ENCODE data around the gene ATXN1. TPM values are rescaled to one million over a fixed set of nuclear protein-coding genes. Genes with fewer than 3 reads are reported as not detected.

Gene ATXN1
- polyA plus RNA-seq, 3 donors from 2014 or later, result 6.9 to 14.7 (median 8.0) TPM

DNA sequence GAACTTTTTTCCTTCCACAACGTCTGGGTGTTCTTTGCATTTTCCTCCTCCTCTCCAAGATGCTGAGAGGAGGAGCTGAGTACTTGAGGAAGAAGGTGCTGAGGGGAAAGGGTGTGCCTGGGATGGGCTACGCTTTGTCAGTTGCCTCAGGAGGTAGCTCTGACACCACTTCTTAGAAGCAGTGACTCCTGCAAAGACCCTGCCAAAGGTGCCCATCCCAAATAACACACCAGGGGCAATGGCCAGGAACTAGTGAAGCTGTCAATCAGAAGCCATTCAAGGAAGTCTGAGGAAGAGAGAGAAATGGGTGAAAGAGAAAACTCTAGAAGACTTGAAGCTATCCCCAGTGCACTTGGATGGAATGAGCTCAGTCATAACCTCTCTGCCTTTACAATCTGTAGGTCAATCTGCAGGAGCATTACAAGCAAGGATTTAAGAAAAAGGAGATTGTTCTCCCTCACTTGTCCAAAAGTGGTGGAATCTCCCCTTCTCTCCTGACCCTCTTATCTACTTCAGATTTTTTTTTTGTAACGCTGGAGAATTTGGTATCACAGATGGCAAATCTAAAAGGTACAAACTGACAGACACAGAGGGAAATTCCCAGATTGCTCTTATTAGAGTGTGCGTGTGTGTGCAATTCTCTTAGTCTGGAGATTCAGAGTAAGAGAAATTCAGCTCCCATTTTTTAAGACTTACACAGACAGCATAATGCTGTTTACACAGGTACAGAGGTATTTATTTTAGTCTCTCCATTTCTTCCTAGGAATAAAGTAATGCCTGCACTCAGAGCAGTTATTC is 280.3 kb downstream of the ATXN1 start:
- peaks cover 39 to 51% of the 10 kb centered on the region in 2 donors for H3K4me1 Mint-ChIP-seq
- H3K27me3 Mint-ChIP-seq (ENCODE audit: low read depth in 3 of 3), result peaks cover 0 to 5% (median 4%) of the 10 kb centered on the region in 3 donors
- H3K9me3 Mint-ChIP-seq, result peaks cover 0 to 1% (median 0%) of the 10 kb centered on the region in 6 donors
- peak overlapping the region; percentile 7 to 60 (median 27) for H3K4me3 Mint-ChIP-seq
- peak overlapping the region; percentile 84 to 92 (median 88) for H3K27ac Mint-ChIP-seq
- DNase-seq, result no peak
- H3K36me3 Mint-ChIP-seq, result peaks cover 10 to 29% (median 10%) of the 10 kb centered on the region in 3 donors

DNA sequence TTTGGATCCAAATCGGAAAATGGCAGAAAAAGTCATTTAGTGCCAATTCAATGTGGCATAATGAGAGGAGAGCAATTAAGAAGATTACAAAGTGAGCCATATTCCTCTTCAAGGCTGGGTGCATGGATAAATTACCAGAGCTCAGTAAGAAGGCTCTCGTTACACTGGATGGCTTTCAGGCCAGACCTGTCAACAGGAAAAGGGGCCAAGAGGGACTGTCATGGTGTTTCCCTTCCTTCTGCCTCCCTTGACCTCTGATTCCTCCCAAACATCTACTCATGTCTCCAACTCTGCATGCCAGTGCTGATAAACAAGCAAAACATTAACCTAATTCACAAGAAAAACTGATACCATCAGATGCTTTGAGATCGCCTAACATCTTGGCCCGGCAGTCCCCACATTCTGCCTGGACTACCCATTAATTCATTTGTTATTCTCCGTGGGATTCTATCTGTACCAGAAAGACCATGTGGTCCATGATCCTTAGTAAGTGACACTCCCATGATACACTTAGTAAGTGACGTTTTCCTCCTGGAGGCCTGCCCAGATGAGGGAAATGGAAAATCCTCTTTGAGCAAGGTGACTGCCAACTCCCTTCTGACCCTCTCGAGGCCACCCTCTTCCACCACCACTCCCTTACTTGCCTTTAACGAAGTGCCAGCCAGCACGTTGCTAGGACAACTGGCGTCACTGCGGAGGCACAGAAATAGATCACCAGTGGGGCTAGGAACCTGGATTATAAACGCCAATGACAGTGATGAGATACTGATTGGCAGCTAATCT is 283.7 kb downstream of the ATXN1 start:
- peaks cover 2 to 5% (median 4%) of the 10 kb centered on the region in 3 donors for H3K27me3 Mint-ChIP-seq (ENCODE audit: low read depth in 3 of 3)
- H3K36me3 Mint-ChIP-seq, result peaks cover 4 to 17% (median 13%) of the 10 kb centered on the region in 3 donors
- H3K4me1 Mint-ChIP-seq, result peaks cover 32 to 37% of the 10 kb centered on the region in 2 donors
- DNase-seq, result no peak
- H3K27ac Mint-ChIP-seq, result peak overlapping the region in 2 of 6 donors; percentile 23 to 33
- peaks cover 0 to 1% (median 0%) of the 10 kb centered on the region in 6 donors for H3K9me3 Mint-ChIP-seq
- no peak overlapping the region for H3K4me3 Mint-ChIP-seq

DNA sequence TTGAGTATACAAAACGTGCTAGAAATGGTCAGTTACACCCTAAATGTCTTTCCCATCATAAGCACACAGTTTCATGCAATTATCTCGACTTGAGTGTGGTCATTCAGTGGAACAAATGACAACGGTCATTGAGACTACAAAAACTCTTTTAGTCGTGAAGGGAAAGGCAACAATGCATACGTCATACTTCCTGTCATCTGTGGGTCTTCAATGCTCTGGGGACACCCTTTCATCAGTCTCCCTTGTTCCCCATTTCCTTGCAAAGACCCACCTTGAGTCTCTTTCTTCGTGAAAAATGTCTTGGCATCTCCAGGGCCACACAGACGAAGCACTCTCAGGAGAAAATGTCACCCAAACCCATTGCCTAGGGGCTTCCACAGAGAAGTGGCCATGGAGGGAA is 284.4 kb downstream of the ATXN1 start:
- Mint-ChIP-seq H3K4me3 (no peak overlapping the region), H3K27me3 (ENCODE audit: low read depth in 3 of 3) (peaks cover 2 to 4% (median 3%) of the 10 kb centered on the region in 3 donors), H3K9me3 (peaks cover 0 to 1% (median 0%) of the 10 kb centered on the region in 6 donors)

DNA sequence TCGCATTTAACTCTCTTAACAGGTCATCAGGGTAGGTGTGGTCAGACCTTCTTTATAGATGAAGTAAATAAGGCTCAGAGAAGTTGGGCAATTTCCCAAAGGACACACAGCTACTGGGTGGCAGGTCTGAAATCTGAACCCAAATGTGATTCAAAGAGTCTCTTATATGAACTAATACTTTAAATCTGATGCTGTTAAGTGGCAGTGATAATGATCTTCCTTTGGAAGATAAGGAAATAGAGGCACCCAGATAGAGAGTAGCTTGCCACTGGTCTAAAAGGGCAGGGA is 285.8 kb downstream of the ATXN1 start:
- no peak for DNase-seq
- Mint-ChIP-seq H3K9me3 (peaks cover 0 to 1% (median 0%) of the 10 kb centered on the region in 6 donors), H3K4me1 (peaks cover 11 to 19% of the 10 kb centered on the region in 2 donors), H3K4me3 (no peak overlapping the region), H3K36me3 (peaks cover 3 to 17% (median 13%) of the 10 kb centered on the region in 3 donors), H3K27ac (no peak overlapping the region), H3K27me3 (ENCODE audit: low read depth in 3 of 3) (peaks cover 0 to 2% (median 2%) of the 10 kb centered on the region in 3 donors)

More for the DNA sequence above, 284.4 kb downstream of the ATXN1 start:
- no peak overlapping the region for H3K27ac Mint-ChIP-seq
- H3K36me3 Mint-ChIP-seq, result peaks cover 4 to 17% (median 13%) of the 10 kb centered on the region in 3 donors
- no peak for DNase-seq
- H3K4me1 Mint-ChIP-seq, result peaks cover 25 to 30% of the 10 kb centered on the region in 2 donors

DNA sequence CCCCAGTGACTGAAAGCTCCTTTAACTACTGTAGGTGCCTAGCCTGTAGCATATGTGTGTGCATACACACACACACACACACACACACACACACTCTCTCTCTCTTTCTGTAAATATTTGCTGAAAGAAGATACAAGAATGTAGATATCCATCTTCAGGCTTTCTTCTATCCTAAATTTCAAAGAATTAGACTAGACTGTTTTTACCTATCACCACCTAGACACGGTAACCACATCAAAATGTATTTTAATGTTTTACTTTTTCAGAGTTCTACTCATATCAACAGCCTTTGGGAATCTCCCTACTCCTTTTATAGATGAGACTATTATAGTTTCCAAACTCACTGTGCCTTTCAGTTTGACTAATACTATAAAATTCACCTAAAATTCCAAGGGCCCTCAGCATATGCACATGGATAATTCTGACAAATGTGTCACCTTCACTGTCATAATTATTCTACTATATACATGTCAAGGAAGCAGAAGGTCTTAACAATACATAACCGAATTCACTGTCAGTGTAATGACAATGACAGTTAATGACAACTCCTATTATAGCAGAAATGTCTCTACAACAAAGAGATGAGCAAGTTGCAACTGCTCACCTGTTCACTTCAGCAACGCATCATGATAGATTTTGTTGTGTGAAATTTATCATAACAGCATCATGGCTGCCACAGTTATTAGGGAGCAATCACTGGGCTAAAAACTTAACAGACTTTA is 286.3 kb downstream of the ATXN1 start:
- peaks cover 0 to 17% (median 9%) of the 10 kb centered on the region in 3 donors for H3K36me3 Mint-ChIP-seq
- H3K4me1 Mint-ChIP-seq, result peaks cover 10 to 18% of the 10 kb centered on the region in 2 donors
- DNase-seq, result no peak
- H3K4me3 Mint-ChIP-seq, result no peak overlapping the region
- H3K27ac Mint-ChIP-seq, result no peak overlapping the region
- H3K9me3 Mint-ChIP-seq, result peaks cover 0 to 1% (median 0%) of the 10 kb centered on the region in 6 donors
- H3K27me3 Mint-ChIP-seq (ENCODE audit: low read depth in 3 of 3), result peaks cover 0 to 2% (median 2%) of the 10 kb centered on the region in 3 donors

DNA sequence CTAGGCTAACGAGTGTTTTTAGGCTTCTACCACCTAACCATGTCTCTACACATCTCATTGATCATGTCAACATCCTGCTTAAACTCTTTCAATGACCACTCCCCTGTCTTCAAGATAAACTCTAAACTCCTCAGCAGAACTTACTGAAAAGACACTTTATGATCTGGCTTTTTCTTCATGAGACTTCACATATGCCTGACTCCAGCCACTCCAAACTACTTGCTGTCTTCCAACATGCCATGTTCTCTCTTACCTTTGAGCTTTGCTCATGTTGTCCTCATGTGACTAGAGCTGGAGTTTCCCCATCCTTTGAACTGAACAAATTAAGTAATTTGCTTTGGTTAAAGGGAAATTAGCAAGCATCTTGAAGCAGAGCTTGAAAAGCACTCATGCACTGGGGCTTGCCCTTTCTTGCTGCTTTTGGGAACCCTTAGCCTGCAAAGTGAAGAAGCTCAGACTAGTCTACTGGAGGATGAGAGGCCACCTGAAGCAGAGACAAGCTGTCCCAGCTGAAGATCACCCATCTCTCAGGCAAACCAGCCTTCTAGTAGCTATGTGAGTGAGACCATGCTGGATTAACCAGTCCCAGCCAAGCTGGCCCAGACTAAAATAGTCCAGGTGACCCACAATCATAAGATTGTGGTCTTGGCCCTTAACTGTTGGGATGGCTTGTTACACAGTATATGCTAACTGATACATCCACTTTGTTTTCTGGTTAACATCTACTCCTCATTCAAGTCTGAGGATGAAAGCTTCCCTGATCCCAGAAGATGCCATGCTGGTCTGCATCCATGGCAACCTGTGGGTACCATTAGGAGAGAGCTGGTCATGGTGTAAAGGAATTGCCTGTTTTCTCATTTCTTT is 287.1 kb downstream of the ATXN1 start:
- H3K27ac Mint-ChIP-seq, result peak overlapping the region in 3 of 6 donors; percentile 29 to 75 (median 49)
- H3K27me3 Mint-ChIP-seq (ENCODE audit: low read depth in 3 of 3), result peaks cover 0 to 2% (median 2%) of the 10 kb centered on the region in 3 donors
- H3K36me3 Mint-ChIP-seq, result peaks cover 0 to 17% (median 9%) of the 10 kb centered on the region in 3 donors
- DNase-seq, result no peak
- H3K9me3 Mint-ChIP-seq, result peaks cover 0 to 1% (median 0%) of the 10 kb centered on the region in 6 donors
- H3K4me3 Mint-ChIP-seq, result peak overlapping the region in 1 of 5 donors; percentile 42
- H3K4me1 Mint-ChIP-seq, result peaks cover 12 to 21% of the 10 kb centered on the region in 2 donors

DNA sequence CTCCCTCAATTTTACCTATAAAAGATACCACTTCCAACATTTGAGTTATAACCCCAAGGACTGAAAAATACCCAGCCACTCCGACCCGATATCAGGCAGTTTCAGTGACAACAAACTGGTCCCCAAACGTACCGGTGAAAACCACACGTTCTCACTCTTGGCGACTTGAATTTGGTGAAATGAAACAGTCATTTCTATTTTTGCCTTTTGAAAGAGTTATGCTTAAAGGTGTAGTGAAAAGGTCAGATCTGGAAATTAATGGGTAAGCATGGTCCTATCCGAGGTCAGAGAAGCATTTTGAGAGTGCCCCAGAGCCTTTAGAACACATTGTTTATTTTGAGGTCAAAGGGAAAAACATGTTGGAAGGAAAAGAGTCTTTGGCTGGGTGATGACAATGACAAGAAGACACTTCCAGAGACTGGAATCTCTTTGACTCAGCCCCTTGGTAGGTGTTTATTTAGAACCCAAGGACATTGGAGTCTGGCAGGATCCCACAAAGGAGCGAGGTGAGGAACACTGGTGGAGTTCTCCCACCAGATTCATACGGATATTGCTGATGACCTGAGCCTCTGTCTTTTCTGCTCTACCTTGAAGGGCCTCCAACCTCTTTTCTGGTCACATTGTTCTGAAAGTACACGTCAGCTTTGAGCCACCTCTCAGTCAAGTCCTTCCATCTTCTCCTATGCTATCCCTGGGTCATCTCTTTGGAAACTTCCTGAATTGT is 287.9 kb downstream of the ATXN1 start:
- peaks cover 12 to 26% of the 10 kb centered on the region in 2 donors for H3K4me1 Mint-ChIP-seq
- H3K4me3 Mint-ChIP-seq, result peak overlapping the region in 1 of 5 donors; percentile 42
- peak overlapping the region in 5 of 6 donors; percentile 16 to 75 (median 49) for H3K27ac Mint-ChIP-seq
- H3K9me3 Mint-ChIP-seq, result peaks cover 0 to 1% (median 0%) of the 10 kb centered on the region in 6 donors
- peaks cover 0 to 2% (median 2%) of the 10 kb centered on the region in 3 donors for H3K27me3 Mint-ChIP-seq (ENCODE audit: low read depth in 3 of 3)
- no peak for DNase-seq
- H3K36me3 Mint-ChIP-seq, result peaks cover 0 to 17% (median 4%) of the 10 kb centered on the region in 3 donors

DNA sequence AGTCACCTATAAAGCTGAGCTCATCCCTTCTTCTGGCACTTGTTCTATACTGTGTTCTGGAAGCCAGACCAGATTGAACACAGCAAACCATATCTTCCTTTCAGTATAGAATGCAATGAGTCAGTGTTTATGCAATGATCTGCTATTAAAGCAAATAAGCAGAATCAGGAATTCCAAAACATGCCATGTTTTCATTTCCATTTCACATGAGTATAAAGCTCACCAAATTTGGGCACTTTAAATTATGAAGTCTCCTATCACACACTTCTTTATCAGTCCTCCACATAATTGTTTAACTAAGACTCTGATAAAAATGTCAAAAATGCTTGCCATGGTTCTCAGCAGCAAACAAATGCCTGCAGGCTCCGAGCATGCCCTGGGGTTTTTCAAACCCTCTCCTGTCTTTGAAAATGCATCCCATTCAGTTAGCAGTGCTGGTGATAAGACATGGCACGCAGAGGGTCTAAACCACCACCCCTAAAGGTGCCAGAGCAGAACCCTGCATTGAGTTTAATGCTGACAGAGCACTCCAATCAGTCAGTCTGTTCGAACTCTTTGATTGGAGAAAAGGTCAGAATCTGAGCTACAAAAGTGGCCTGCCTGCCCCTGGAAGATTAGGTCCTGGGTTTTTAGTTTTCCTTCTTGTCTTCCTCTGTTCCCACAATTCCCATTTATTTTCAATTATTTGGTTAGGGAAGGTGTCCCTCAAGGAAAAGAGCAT is 288.8 kb downstream of the ATXN1 start:
- peaks cover 12 to 26% of the 10 kb centered on the region in 2 donors for H3K4me1 Mint-ChIP-seq
- peak overlapping the region in 1 of 6 donors; percentile 16 for H3K27ac Mint-ChIP-seq
- H3K4me3 Mint-ChIP-seq, result no peak overlapping the region
- DNase-seq, result no peak
- peaks cover 0 to 1% (median 0%) of the 10 kb centered on the region in 6 donors for H3K9me3 Mint-ChIP-seq
- H3K36me3 Mint-ChIP-seq, result peaks cover 0 to 10% (median 3%) of the 10 kb centered on the region in 3 donors
- peaks cover 0 to 2% (median 2%) of the 10 kb centered on the region in 3 donors for H3K27me3 Mint-ChIP-seq (ENCODE audit: low read depth in 3 of 3)

DNA sequence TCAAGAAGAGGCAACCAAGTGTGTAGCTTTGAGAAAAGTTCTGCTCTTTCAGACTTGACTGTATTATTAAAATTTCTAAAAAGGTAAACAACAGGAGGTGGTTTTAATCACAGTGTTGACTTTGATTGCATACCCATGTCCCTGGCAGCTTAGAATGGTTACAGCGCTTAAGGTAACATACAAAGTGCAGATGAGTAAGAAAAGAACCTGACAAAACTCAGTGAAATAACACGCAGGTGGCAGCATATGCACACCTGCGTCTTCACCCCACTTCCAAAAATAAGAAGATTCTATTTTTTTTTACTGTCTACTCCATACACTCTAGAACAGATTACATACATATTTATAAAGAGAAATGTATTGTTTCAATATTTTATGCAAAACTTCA is 289.4 kb downstream of the ATXN1 start:
- no peak overlapping the region for H3K4me3 Mint-ChIP-seq

DNA sequence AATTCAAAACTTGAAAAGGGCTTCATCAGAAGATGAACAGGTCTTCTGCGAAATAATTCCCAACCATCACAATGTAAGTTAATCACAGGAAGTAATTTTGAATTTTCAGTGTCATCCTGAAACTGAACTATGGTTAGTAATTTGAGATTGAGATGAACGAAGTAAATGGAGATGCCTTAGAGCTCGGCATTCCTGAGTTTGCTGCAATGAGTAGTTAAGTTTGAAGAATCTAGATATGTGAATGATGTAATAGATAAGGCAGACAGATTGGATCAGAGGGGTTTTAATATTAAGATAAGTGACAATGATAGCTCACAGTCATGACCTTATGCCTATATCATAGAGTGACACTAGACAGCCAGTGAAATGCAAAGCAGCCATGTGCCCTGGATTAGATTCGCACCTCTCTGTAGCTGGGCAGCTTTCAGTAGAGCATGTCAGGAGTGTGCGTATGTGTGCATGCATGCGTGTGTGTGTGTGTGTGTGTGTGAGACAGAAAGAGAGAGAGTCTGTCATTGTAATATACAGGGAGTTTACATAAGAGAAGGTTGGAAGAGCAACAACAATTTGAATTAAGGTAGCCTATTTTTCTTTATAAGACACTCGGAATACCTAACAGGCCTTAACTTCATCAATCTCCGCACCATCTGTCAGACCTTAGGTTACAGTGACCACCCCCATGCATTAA is 289.9 kb downstream of the ATXN1 start:
- no peak for DNase-seq
- Mint-ChIP-seq H3K27me3 (ENCODE audit: low read depth in 3 of 3) (peaks cover 0 to 2% (median 2%) of the 10 kb centered on the region in 3 donors), H3K27ac (peak overlapping the region in 3 of 6 donors; percentile 14 to 57 (median 46)), H3K9me3 (no peaks in the 10 kb centered on the region), H3K4me3 (no peak overlapping the region), H3K36me3 (peaks cover 0 to 3% (median 0%) of the 10 kb centered on the region in 3 donors), H3K4me1 (peaks cover 12 to 26% of the 10 kb centered on the region in 2 donors)

More for the DNA sequence above, 289.4 kb downstream of the ATXN1 start:
- H3K36me3 Mint-ChIP-seq, result peaks cover 0 to 5% (median 3%) of the 10 kb centered on the region in 3 donors
- H3K9me3 Mint-ChIP-seq, result no peaks in the 10 kb centered on the region
- no peak for DNase-seq
- H3K27ac Mint-ChIP-seq, result peak overlapping the region in 1 of 6 donors; percentile 57
- peaks cover 12 to 26% of the 10 kb centered on the region in 2 donors for H3K4me1 Mint-ChIP-seq
- H3K27me3 Mint-ChIP-seq (ENCODE audit: low read depth in 3 of 3), result peaks cover 0 to 2% (median 2%) of the 10 kb centered on the region in 3 donors
